A549 (cell line): ENCODE results near the gene YPEL1. TPM values are rescaled to one million over a fixed set of nuclear protein-coding genes. Genes with fewer than 3 reads are reported as not detected.

Source experiments
- polyA plus RNA-seq, 4 experiments: library from polyadenylated mRNA; depleted of rRNA in 3 of 4; stranded (reverse); fragments of >200 nt; fragmentation: RNase III in 1 of 4; extraction: RNeasy Plus Mini Kit Qiagen cat#74134 plus additional on column Dnase treatment in 1 of 4; gene quantifications; 2 replicates in 3 of 4; 3 replicates in 1 of 4; pipeline ENCODE4 v1.2.3, GENCODE V29; 2011 to 2017
- small RNA-seq, 6 experiments: library from RNA; depleted of rRNA; stranded (forward); fragments of <200 nt; gene quantifications; one replicate each; pipeline ENCODE3, GENCODE V24; 2012

Gene YPEL1
- polyA plus RNA-seq, 2 of the 4 experiments (the other 2 are of a cell fraction) = 0.22 to 0.59 TPM

Small RNA genes within 50 kb of the gene (small RNA-seq; reads per million reads assigned to genes)
- gene MIR301B (0.33 to 32.7 (median 10.9) reads per million in 6 experiments), gene RN7SL280P (0 reads per million in 6 experiments)

Other genes with a start within 250 kb of the YPEL1 start
- 0.05 and 0.08 TPM in 2 replicates for gene RIMBP3C, start 184.3 kb downstream of the YPEL1 start, polyA plus RNA-seq (2011; rRNA removed)
- 0.17 to 0.27 TPM (median 0.24 TPM) in 3 replicates for gene RIMBP3C, start 184.3 kb downstream of the YPEL1 start, polyA plus RNA-seq (2017; fragmentation: RNase III; extraction: RNeasy Plus Mini Kit Qiagen cat#74134 plus additional on column Dnase treatment)
- gene UBE2L3, start 168.1 kb downstream of the YPEL1 start, polyA plus RNA-seq (2011; rRNA removed) = 45.3 and 54.9 TPM in 2 replicates
- gene UBE2L3, start 168.1 kb downstream of the YPEL1 start, polyA plus RNA-seq (2017; fragmentation: RNase III; extraction: RNeasy Plus Mini Kit Qiagen cat#74134 plus additional on column Dnase treatment) = 53.1 to 56.6 TPM (median 55.6 TPM) in 3 replicates
- gene YDJC, start 105.8 kb downstream of the YPEL1 start, polyA plus RNA-seq (2011; rRNA removed) = 24.8 and 27.0 TPM in 2 replicates
- gene YDJC, start 105.8 kb downstream of the YPEL1 start, polyA plus RNA-seq (2017; fragmentation: RNase III; extraction: RNeasy Plus Mini Kit Qiagen cat#74134 plus additional on column Dnase treatment) = 28.3 to 29.9 TPM (median 28.3 TPM) in 3 replicates
- 0.05 TPM in 1 of 2 replicates, not detected in the other for gene CCDC116, start 103.0 kb downstream of the YPEL1 start, polyA plus RNA-seq (2011; rRNA removed)
- 0.04 to 0.06 TPM in 2 of 3 replicates, not detected in the other for gene CCDC116, start 103.0 kb downstream of the YPEL1 start, polyA plus RNA-seq (2017; fragmentation: RNase III; extraction: RNeasy Plus Mini Kit Qiagen cat#74134 plus additional on column Dnase treatment)
- 13.7 and 17.5 TPM in 2 replicates for gene SDF2L1, start 93.5 kb downstream of the YPEL1 start, polyA plus RNA-seq (2011; rRNA removed)
- 38.8 to 41.9 TPM (median 41.0 TPM) in 3 replicates for gene SDF2L1, start 93.5 kb downstream of the YPEL1 start, polyA plus RNA-seq (2017; fragmentation: RNase III; extraction: RNeasy Plus Mini Kit Qiagen cat#74134 plus additional on column Dnase treatment)
- gene PPIL2, start 69.8 kb downstream of the YPEL1 start, polyA plus RNA-seq (2011; rRNA removed) = 38.7 and 39.0 TPM in 2 replicates
- gene PPIL2, start 69.8 kb downstream of the YPEL1 start, polyA plus RNA-seq (2017; fragmentation: RNase III; extraction: RNeasy Plus Mini Kit Qiagen cat#74134 plus additional on column Dnase treatment) = 30.8 to 34.0 TPM (median 31.4 TPM) in 3 replicates
- gene MAPK1, start 131.9 kb upstream of the YPEL1 start, polyA plus RNA-seq (2011; rRNA removed) = 85.5 and 90.8 TPM in 2 replicates
- 28.3 to 30.8 TPM (median 28.8 TPM) in 3 replicates for gene MAPK1, start 131.9 kb upstream of the YPEL1 start, polyA plus RNA-seq (2017; fragmentation: RNase III; extraction: RNeasy Plus Mini Kit Qiagen cat#74134 plus additional on column Dnase treatment)
- 9.4 and 11.0 TPM in 2 replicates for gene PPM1F, start 217.1 kb upstream of the YPEL1 start, polyA plus RNA-seq (2011; rRNA removed)
- gene PPM1F, start 217.1 kb upstream of the YPEL1 start, polyA plus RNA-seq (2017; fragmentation: RNase III; extraction: RNeasy Plus Mini Kit Qiagen cat#74134 plus additional on column Dnase treatment) = 14.2 to 14.6 TPM (median 14.3 TPM) in 3 replicates
- 11.5 and 16.7 TPM in 2 replicates for gene TOP3B, start 247.0 kb upstream of the YPEL1 start, polyA plus RNA-seq (2011; rRNA removed)
- 19.8 to 22.6 TPM (median 21.0 TPM) in 3 replicates for gene TOP3B, start 247.0 kb upstream of the YPEL1 start, polyA plus RNA-seq (2017; fragmentation: RNase III; extraction: RNeasy Plus Mini Kit Qiagen cat#74134 plus additional on column Dnase treatment)